HCT116 (cell line): ENCODE results near the gene RFX8. TPM values are rescaled to one million over a fixed set of nuclear protein-coding genes. Genes with fewer than 3 reads are reported as not detected.
A peak's percentile ranks its signal among the peaks of the same experiment; 100 is the strongest.

Experiments
- ATAC-seq: fragments of 200-7000 bp; cut with Tn5 transposase; 2 replicates; pipeline ENCODE4 v1.9.1; 2020; ENCODE audit warnings: mild to moderate bottlenecking, moderate library complexity
- BruUV-seq: library from RNA; stranded (reverse); fragments of 400-500 nt; replicated peaks from 2 replicates; lab custom pipeline; 2021; lab: Mats Ljungman, UMichigan
- CTCF ChIA-PET: fragments of 300-600 bp; sonication (Branson Sonifier 250); formaldehyde crosslinking; loops from one replicate; lab custom pipeline; 2021; ENCODE audit warnings: antibody characterized with exemption; lab: Charles Lee
- POLR2A ChIA-PET: fragments of 300-600, 350-600 bp; sonication (Branson Sonifier 250); formaldehyde crosslinking; loops from one replicate; lab custom pipeline; 2021; ENCODE audit warnings: antibody characterized with exemption; lab: Charles Lee
- RAD21 ChIA-PET, 2 experiments: fragments of 300-600 bp; sonication (Branson Sonifier 250); formaldehyde crosslinking; loops; one replicate each; lab custom pipeline; 2023; ENCODE audit warnings: low total read pairs in 2 of 2; ENCODE audit not compliant: uncharacterized antibody in 2 of 2, unreplicated experiment in 2 of 2, low non-redundant PET in 1 of 2; lab: Charles Lee
- DNase-seq: peaks from one replicate; pipeline ENCODE4 v3.0.0-alpha.2; 2010; ENCODE audit warnings: low read depth, low spot score
- H2AFZ ChIP-seq: fragments of 200-600 bp; shearing (Covaris generic), sonication (generic); 2 replicates; pipeline ENCODE4 v1.6.1; 2017; ENCODE audit warnings: low read depth, mixed run types, mixed read lengths, antibody characterized with exemption, low read length; ENCODE audit not compliant: poor library complexity, severe bottlenecking
- H3K27ac ChIP-seq: 2 replicates; pipeline ENCODE4 v1.5.1; 2012; ENCODE audit warnings: low read depth, low read length
- H3K27me3 ChIP-seq: fragments of 200-600 bp; sonication (generic); 2 replicates; pipeline ENCODE4 v1.6.1; 2016; ENCODE audit warnings: mixed run types, low read length, mixed read lengths; ENCODE audit not compliant: insufficient read depth
- H3K36me3 ChIP-seq, 2 experiments: fragments of 200-500 bp in 1 of 2; fragments of 200-600 bp in 1 of 2; sonication (Bioruptor generic) in 1 of 2; sonication (generic) in 1 of 2; 2 replicates each; pipeline versions ENCODE4 v1.5.1 to v1.6.1; 2014 to 2016; ENCODE audit warnings: low read length in 2 of 2, inconsistent platforms in 1 of 2, mixed read lengths in 1 of 2, mixed run types in 1 of 2; ENCODE audit not compliant: insufficient read depth in 2 of 2, control insufficient read depth in 1 of 2
- H3K4me1 ChIP-seq, 2 experiments: fragments of 200-600 bp in 1 of 2; sonication (generic) in 1 of 2; 2 replicates each; pipeline versions ENCODE4 v1.5.1 to v1.6.1; 2012 to 2017; ENCODE audit warnings: low read length in 2 of 2, inconsistent platforms in 1 of 2, mild to moderate bottlenecking in 1 of 2, mixed read lengths in 1 of 2, mixed run types in 1 of 2, moderate library complexity in 1 of 2; ENCODE audit not compliant: insufficient read depth in 2 of 2, control insufficient read depth in 1 of 2
- H3K4me2 ChIP-seq: fragments of 200-600 bp; sonication (generic); 2 replicates; pipeline ENCODE4 v1.6.1; 2017; ENCODE audit warnings: mixed run types, low read length, mixed read lengths
- H3K4me3 ChIP-seq, 2 experiments: fragments of 200-600 bp in 1 of 2; sonication (generic) in 1 of 2; replicated peaks in 1 of 2; 2 replicates each; pipeline ENCODE4 v1.5.1; 2011 to 2016; ENCODE audit warnings: low read length in 2 of 2, control low read depth in 1 of 2, low read depth in 1 of 2, mild to moderate bottlenecking in 1 of 2, mixed read lengths in 1 of 2, mixed run types in 1 of 2
- H3K79me2 ChIP-seq: fragments of 200-600 bp; sonication (generic); 2 replicates; pipeline ENCODE4 v1.6.1; 2017; ENCODE audit warnings: mild to moderate bottlenecking, mixed run types, low read length, moderate library complexity, mixed read lengths; ENCODE audit not compliant: insufficient read depth
- H3K9ac ChIP-seq: fragments of 200-600 bp; sonication (generic); 2 replicates; pipeline ENCODE4 v1.6.1; 2016; ENCODE audit warnings: low read length, mixed read lengths
- H3K9me2 ChIP-seq: fragments of 200-600 bp; sonication (generic), shearing (Covaris generic); 2 replicates; pipeline ENCODE4 v1.6.1; 2017; ENCODE audit warnings: mixed run types, mild to moderate bottlenecking, moderate library complexity; ENCODE audit not compliant: insufficient read depth
- H3K9me3 ChIP-seq, 2 experiments: fragments of 200-500 bp in 1 of 2; fragments of 200-600 bp in 1 of 2; sonication (Bioruptor generic) in 1 of 2; sonication (generic) in 1 of 2; 2 replicates each; pipeline ENCODE4 v1.6.1; 2014 to 2017; ENCODE audit warnings: low read length in 2 of 2, mixed read lengths in 2 of 2, inconsistent platforms in 1 of 2, low read depth in 1 of 2, mild to moderate bottlenecking in 1 of 2, mixed run types in 1 of 2, moderate library complexity in 1 of 2; ENCODE audit not compliant: control insufficient read depth in 1 of 2, insufficient read depth in 1 of 2
- H4K20me1 ChIP-seq: fragments of 200-600 bp; sonication (generic), shearing (Covaris generic); 2 replicates; pipeline ENCODE4 v1.6.1; 2017; ENCODE audit warnings: mixed run types, mild to moderate bottlenecking, moderate library complexity; ENCODE audit not compliant: insufficient read depth
- CBX3 ChIP-seq: IDR thresholded peaks from 2 replicates; pipeline ENCODE4 v1.6.1; 2012; ENCODE audit warnings: low read depth
- CEBPB ChIP-seq: IDR thresholded peaks from 2 replicates; pipeline ENCODE4 v1.6.1; 2012; ENCODE audit warnings: low read depth
- EGR1 ChIP-seq: IDR thresholded peaks from 2 replicates; pipeline ENCODE4 v1.6.1; 2012; ENCODE audit warnings: low read depth
- FOSL1 ChIP-seq: IDR thresholded peaks from 2 replicates; pipeline ENCODE4 v1.6.1; 2012; ENCODE audit warnings: low read depth
- JUND ChIP-seq: IDR thresholded peaks from 2 replicates; pipeline ENCODE4 v1.6.1; 2012
- MAX ChIP-seq: IDR thresholded peaks from 2 replicates; pipeline ENCODE4 v1.6.1; 2012
- REST ChIP-seq: IDR thresholded peaks from 2 replicates; pipeline ENCODE4 v1.6.1; 2012; ENCODE audit warnings: low read depth
- SIN3A ChIP-seq: IDR thresholded peaks from 2 replicates; pipeline ENCODE4 v1.6.1; 2012; ENCODE audit warnings: low read depth
- TCF7L2 ChIP-seq: IDR thresholded peaks from 2 replicates; pipeline ENCODE4 v1.7.0; 2011; ENCODE audit warnings: borderline replicate concordance, inconsistent platforms; ENCODE audit not compliant: insufficient read depth, insufficient read length; ENCODE audit errors: extremely low read depth
- ZNF274 ChIP-seq: fragments of 200-500 bp; sonication (Bioruptor generic); IDR thresholded peaks from 2 replicates; pipeline ENCODE4 v1.6.1; 2014; ENCODE audit warnings: mild to moderate bottlenecking, low read depth, low read length, inconsistent platforms
- intact Hi-C: fragments of 100-400 bp; cut with micrococcal nuclease; formaldehyde crosslinking; loops from 2 replicates; pipeline ENCODE4 v1.10.0; 2022
- total RNA-seq: library from RNA; stranded (reverse); gene quantifications from one replicate; pipeline ENCODE4 v1.2.1, GENCODE V29; 2021; ENCODE audit not compliant: unreplicated experiment

RFX8 gene
- total RNA-seq, 1 experiment from 2014 or later: not detected

GRCh38 chr2:101388232-101388631 is 86.7 kb downstream of the RFX8 start:
- H3K9ac ChIP-seq: no peak overlapping the region
- CTCF ChIA-PET: interaction anchor here (2.1 to 3.5 kb wide), 2 partner anchors 11 to 46 kb away, joined by 7 to 29 read pairs; no protein-coding TSS in a partner anchor
- POLR2A ChIA-PET: no interaction called here
- no peak overlapping the region for H3K27ac ChIP-seq
- intact Hi-C loops: loop anchor here (5.0 kb wide), 1 partner anchor 136 kb away; the partner anchor contains the start of gene CNOT11
- no peaks in the 10 kb centered on the region for H3K9me3 ChIP-seq
- peak overlapping the region; percentile 88 for H3K4me2 ChIP-seq
- H3K27me3 ChIP-seq: 0 out of 2 replicates have a peak, but pooled peaks cover 5% of the 10 kb centered on the region
- H4K20me1 ChIP-seq: no peaks in the 10 kb centered on the region
- peak overlapping the region; percentile 24 for H2AFZ ChIP-seq
- 0 out of 2 replicates have a peak, but pooled peaks have one; percentile 40 for TF ChIP-seq CEBPB
- no peak for TF ChIP-seq TCF7L2
- peak; percentile 44; the same call in 1 of the 2 replicates for TF ChIP-seq CBX3
- no peak for TF ChIP-seq ZNF274
- TF ChIP-seq SIN3A: no peak
- 0 out of 2 replicates have a peak, but pooled peaks have one; percentile 46 for TF ChIP-seq JUND
- peak; percentile 53; the same call in 1 of the 2 replicates for TF ChIP-seq MAX
- peak; percentile 65 for TF ChIP-seq FOSL1
- no peak for TF ChIP-seq EGR1
- TF ChIP-seq REST: no peak
- TF ChIP-seq, all 23 proteins: peak for 5
- RAD21 ChIA-PET: interaction anchor here in 1 of 2 experiments (1.7 kb wide), 1 partner anchor 46 kb away, joined by 5 read pairs; no protein-coding TSS in a partner anchor
- Histone ChIP-seq H3K4me1 (peaks cover 0 to 18% of the 10 kb centered on the region in 2 experiments; a peak in 2 of 4 replicates), H3K79me2 (no peaks in the 10 kb centered on the region), H3K9me2 (no peaks in the 10 kb centered on the region), H3K36me3 (no peaks in the 10 kb centered on the region), H3K4me3 (no peak overlapping the region)
- no peak for ATAC-seq
- no peak for DNase-seq
- BruUV-seq: no TSS peak
